Osteoblast (primary cell): ENCODE data around the gene FRMD4A. TPM values are rescaled to one million over a fixed set of nuclear protein-coding genes. Genes with fewer than 3 reads are reported as not detected.
A peak's percentile ranks its signal among the peaks of the same experiment; 100 is the strongest.
"Not testable (repeated sequence)": the region's sequence is repeated elsewhere in the genome, so short reads cannot be mapped to it uniquely, and the experiment has no call there.

Source experiments
- DNase-seq: peaks from one replicate; pipeline ENCODE4 v3.0.0; 2011; ENCODE audit warnings: low spot score, mixed read lengths; ENCODE audit not compliant: insufficient read length; ENCODE audit errors: missing footprints
- H2AFZ ChIP-seq: 2 replicates; pipeline ENCODE4 v1.6.0; 2011; ENCODE audit warnings: mild to moderate bottlenecking, low read length
- H3K27ac ChIP-seq: 2 replicates; pipeline ENCODE4 v1.5.1; 2011; ENCODE audit warnings: mild to moderate bottlenecking, low read depth, low read length, moderate library complexity
- H3K27me3 ChIP-seq: 2 replicates; pipeline ENCODE4 v1.6.0; 2012; ENCODE audit warnings: mild to moderate bottlenecking, control low read depth, inconsistent platforms, low read length, moderate library complexity; ENCODE audit not compliant: insufficient read depth
- H3K36me3 ChIP-seq: 2 replicates; pipeline ENCODE4 v1.5.1; 2011; ENCODE audit warnings: mild to moderate bottlenecking, low read length, control low read depth, moderate library complexity; ENCODE audit not compliant: insufficient read depth
- H3K4me1 ChIP-seq: 2 replicates; pipeline ENCODE4 v1.5.1; 2011; ENCODE audit warnings: mild to moderate bottlenecking, low read length, control low read depth, moderate library complexity; ENCODE audit not compliant: insufficient read depth
- H3K4me2 ChIP-seq: 2 replicates; pipeline ENCODE4 v1.6.0; 2011; ENCODE audit warnings: mild to moderate bottlenecking, low read length; ENCODE audit not compliant: insufficient read depth
- H3K4me3 ChIP-seq: fragments of 200-600 bp; sonication (generic); 3 replicates; pipeline ENCODE4 v1.5.1; 2012; ENCODE audit warnings: mild to moderate bottlenecking, low read length, inconsistent platforms; ENCODE audit not compliant: insufficient read depth
- H3K79me2 ChIP-seq: 2 replicates; pipeline ENCODE4 v1.6.0; 2012; ENCODE audit warnings: mild to moderate bottlenecking, low read length, control low read depth, inconsistent platforms; ENCODE audit not compliant: insufficient read depth
- H3K9me3 ChIP-seq: 2 replicates; pipeline ENCODE4 v1.5.1; 2011; ENCODE audit warnings: low read depth, low read length, control low read depth
- H4K20me1 ChIP-seq: 2 replicates; pipeline ENCODE4 v1.6.0; 2012; ENCODE audit warnings: mild to moderate bottlenecking, low read length, control low read depth; ENCODE audit not compliant: insufficient read depth
- CTCF ChIP-seq: IDR thresholded peaks from 2 replicates; pipeline ENCODE4 v1.5.1; 2011; ENCODE audit warnings: mild to moderate bottlenecking, low read depth, low read length, moderate library complexity; ENCODE audit errors: extremely low read depth
- total RNA-seq: library from RNA; depleted of rRNA; stranded (reverse); fragments of >200 nt; gene quantifications from 2 replicates; pipeline ENCODE4 v1.2.3, GENCODE V29; 2012

The FRMD4A gene
- total RNA-seq, 1 donor: 41.3 TPM

- Histone ChIP-seq H2AFZ (no peak overlapping the region), H3K4me3 (no peak overlapping the region), H3K36me3 (peaks cover 3% of the 10 kb centered on the region), H3K4me1 (peaks cover 14% of the 10 kb centered on the region), H4K20me1 (peaks cover 2% of the 10 kb centered on the region), H3K27me3 (no peaks in the 10 kb centered on the region), H3K4me2 (no peak overlapping the region), H3K27ac (no peak overlapping the region), H3K79me2 (no peaks in the 10 kb centered on the region), H3K9me3 (no peaks in the 10 kb centered on the region)
- peak; percentile 37 for TF ChIP-seq CTCF
- no peak for DNase-seq
These were observed 546.7 kb downstream of the FRMD4A start for GRCh38 chr10:13784067-13784466.

- H3K9me3 ChIP-seq: no peaks in the 10 kb centered on the region
- no peak overlapping the region for H3K27ac ChIP-seq
- no peak overlapping the region for H3K4me2 ChIP-seq
- peaks cover 2% of the 10 kb centered on the region for H4K20me1 ChIP-seq
- no peaks in the 10 kb centered on the region for H3K79me2 ChIP-seq
- peaks cover 29% of the 10 kb centered on the region for H3K4me1 ChIP-seq
- peaks cover 3% of the 10 kb centered on the region for H3K36me3 ChIP-seq
- TF ChIP-seq CTCF: no peak
- H3K27me3 ChIP-seq: no peaks in the 10 kb centered on the region
- no peak overlapping the region for H2AFZ ChIP-seq
- H3K4me3 ChIP-seq: no peak overlapping the region
- no peak for DNase-seq
These were observed 551.0 kb downstream of the FRMD4A start for GRCh38 chr10:13779748-13780147.

GRCh38 chr10:13778693-13778960 is 552.1 kb downstream of the FRMD4A start:
- H3K36me3 ChIP-seq, H3K9me3 ChIP-seq, H2AFZ ChIP-seq, H4K20me1 ChIP-seq, H3K4me3 ChIP-seq, H3K79me2 ChIP-seq, H3K4me2 ChIP-seq, DNase-seq, H3K27ac ChIP-seq, H3K27me3 ChIP-seq: not testable (repeated sequence)
- peaks cover 35% of the 10 kb centered on the region for H3K4me1 ChIP-seq

GRCh38 chr10:13776861-13777311 is 553.8 kb downstream of the FRMD4A start:
- Histone ChIP-seq H3K27me3 (no peaks in the 10 kb centered on the region), H2AFZ (no peak overlapping the region), H3K4me3 (no peak overlapping the region), H4K20me1 (no peaks in the 10 kb centered on the region), H3K36me3 (no peaks in the 10 kb centered on the region), H3K79me2 (peaks cover 5% of the 10 kb centered on the region), H3K9me3 (no peaks in the 10 kb centered on the region), H3K27ac (peak overlapping the region; percentile 77), H3K4me2 (peak overlapping the region; percentile 47), H3K4me1 (peaks cover 35% of the 10 kb centered on the region)
- DNase-seq: no peak
- no peak for TF ChIP-seq CTCF
